Natural killer cell (primary cell): Measurements from ENCODE around the gene CHRM3. TPM values are rescaled to one million over a fixed set of nuclear protein-coding genes. Genes with fewer than 3 reads are reported as not detected.

ENCODE experiments used
- ATAC-seq, 3 donors: fragments of 150-1000 bp in 2 of 3; fragments of 200-7000 bp in 1 of 3; cut with Tn5 transposase; 1 replicate in 1 of 3; 2 replicates in 2 of 3; pipeline ENCODE4 v1.10.0; 2021; ENCODE audit warnings: mild to moderate bottlenecking in 2 of 3, moderate library complexity in 2 of 3
- DNase-seq, 2 donors: peaks; one replicate each; pipeline versions ENCODE4 v3.0.0 to v3.0.0-alpha.2; 2013 to 2021; ENCODE audit warnings: mixed read lengths in 1 of 2
- H3K27ac ChIP-seq: one replicate; pipeline ENCODE4 v1.5.1; 2013; ENCODE audit warnings: mild to moderate bottlenecking, low read length
- H3K27me3 ChIP-seq: one replicate; pipeline ENCODE4 v1.6.1; 2013; ENCODE audit warnings: low read length; ENCODE audit not compliant: control insufficient read depth, insufficient read depth
- H3K36me3 ChIP-seq: one replicate; pipeline ENCODE4 v1.6.1; 2013; ENCODE audit warnings: low read length; ENCODE audit not compliant: control insufficient read depth, insufficient read depth
- H3K4me1 ChIP-seq: one replicate; pipeline ENCODE4 v1.6.1; 2013; ENCODE audit warnings: low read length; ENCODE audit not compliant: control insufficient read depth, insufficient read depth
- H3K4me3 ChIP-seq: one replicate; pipeline ENCODE4 v1.5.1; 2013; ENCODE audit warnings: low read length
- H3K9me3 ChIP-seq: one replicate; pipeline ENCODE4 v1.6.1; 2013; ENCODE audit warnings: low read length; ENCODE audit not compliant: control insufficient read depth, insufficient read depth
- H3K27ac Mint-ChIP-seq, 2 donors: one replicate each; pipeline ENCODE4 v1.8.0; 2022; ENCODE audit warnings: mild to moderate bottlenecking in 2 of 2, mixed read lengths in 2 of 2, moderate library complexity in 1 of 2
- H3K27me3 Mint-ChIP-seq, 2 donors: one replicate each; pipeline ENCODE4 v1.8.0; 2022; ENCODE audit warnings: low read depth in 2 of 2, mixed read lengths in 2 of 2
- H3K36me3 Mint-ChIP-seq: one replicate; pipeline ENCODE4 v1.8.0; 2022; ENCODE audit warnings: mixed read lengths
- H3K4me1 Mint-ChIP-seq, 2 donors: one replicate each; pipeline ENCODE4 v1.8.0; 2022; ENCODE audit warnings: mixed read lengths in 2 of 2
- H3K4me3 Mint-ChIP-seq: one replicate; pipeline ENCODE4 v1.8.0; 2022; ENCODE audit warnings: mild to moderate bottlenecking, moderate library complexity, mixed read lengths
- H3K9me3 Mint-ChIP-seq, 2 donors: one replicate each; pipeline ENCODE4 v1.8.0; 2022; ENCODE audit warnings: mixed read lengths in 2 of 2
- WGBS: methylation state at CpG from one replicate; pipeline ENCODE4 v1.1.7; 2013; ENCODE audit warnings: missing lambda C conversion rate; ENCODE audit not compliant: insufficient coverage; 5-methylcytosine and 5-hydroxymethylcytosine counted together
- intact Hi-C: fragments of 100-400 bp; cut with micrococcal nuclease; formaldehyde crosslinking; loops from one replicate; pipeline ENCODE4 v1.14.2; 2022
- total RNA-seq, 4 donors: library from RNA; stranded (reverse); fragments of 120-200 nt in 1 of 4; gene quantifications; one replicate each; pipeline versions ENCODE4 v1.2.3 to v1.2.4, GENCODE V29; 2013 to 2022
- TF ChIP-seq, protein P1 (sequence below): fragments of 200-600 bp; IDR thresholded peaks from one replicate; pipeline ENCODE4 v1.8.0; 2022; ENCODE audit warnings: antibody characterized with exemption

The CHRM3 gene
- total RNA-seq, 3 donors from 2014 or later (not counting 1 experiment from before 2014, with no cell fraction given), result not detected

DNA sequence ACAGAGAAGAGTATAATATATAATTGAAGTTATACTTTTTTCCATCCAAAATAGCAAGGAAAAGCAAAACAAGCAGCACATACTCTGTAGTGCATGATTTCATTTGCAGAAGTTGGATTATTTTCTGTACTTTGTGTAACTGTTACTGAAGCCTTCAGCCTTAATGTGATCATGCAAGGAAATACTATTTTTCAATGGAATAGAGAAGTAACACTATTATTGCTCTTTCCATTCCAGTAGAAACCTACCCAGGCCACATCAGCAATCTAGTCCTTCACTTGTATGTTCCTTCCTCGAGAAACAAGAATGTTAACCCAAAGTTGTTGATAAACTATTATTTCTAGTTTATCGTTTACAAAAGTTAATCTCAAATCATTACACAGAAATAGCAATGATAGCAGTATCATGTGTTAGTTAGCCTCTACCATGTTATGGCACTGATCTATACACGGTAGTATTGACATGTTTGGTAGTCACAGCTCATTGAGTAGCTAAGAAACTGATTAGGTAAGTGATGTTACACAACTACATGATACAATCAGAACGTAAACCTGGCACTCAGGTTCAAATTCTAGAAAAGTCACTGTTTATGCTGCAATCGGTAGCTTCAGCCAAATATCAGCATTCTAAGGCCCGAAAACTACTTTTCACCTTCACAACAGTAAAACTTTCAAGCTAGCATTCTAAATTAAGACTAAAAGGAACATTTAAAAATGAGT is 37.6 kb upstream of the CHRM3 start:
- no peaks in the 10 kb centered on the region for H3K4me1 Mint-ChIP-seq
- H3K36me3 ChIP-seq, result no peaks in the 10 kb centered on the region
- H3K27me3 ChIP-seq, result no peaks in the 10 kb centered on the region
- H3K9me3 ChIP-seq, result no peaks in the 10 kb centered on the region
- no peaks in the 10 kb centered on the region for H3K27me3 Mint-ChIP-seq
- no peak overlapping the region for H3K27ac Mint-ChIP-seq
- no peaks in the 10 kb centered on the region for H3K9me3 Mint-ChIP-seq
- 84% methylated on average over 4 of the region's 6 CpGs for WGBS
- H3K36me3 Mint-ChIP-seq, result no peaks in the 10 kb centered on the region
- intact Hi-C loops, result no loop called here
- no peak for ATAC-seq
- H3K4me3 ChIP-seq, result no peak overlapping the region
- DNase-seq, result no peak
- no peak overlapping the region for H3K4me3 Mint-ChIP-seq
- H3K27ac ChIP-seq, result no peak overlapping the region
- no peaks in the 10 kb centered on the region for H3K4me1 ChIP-seq
- TF ChIP-seq, protein P1, sequence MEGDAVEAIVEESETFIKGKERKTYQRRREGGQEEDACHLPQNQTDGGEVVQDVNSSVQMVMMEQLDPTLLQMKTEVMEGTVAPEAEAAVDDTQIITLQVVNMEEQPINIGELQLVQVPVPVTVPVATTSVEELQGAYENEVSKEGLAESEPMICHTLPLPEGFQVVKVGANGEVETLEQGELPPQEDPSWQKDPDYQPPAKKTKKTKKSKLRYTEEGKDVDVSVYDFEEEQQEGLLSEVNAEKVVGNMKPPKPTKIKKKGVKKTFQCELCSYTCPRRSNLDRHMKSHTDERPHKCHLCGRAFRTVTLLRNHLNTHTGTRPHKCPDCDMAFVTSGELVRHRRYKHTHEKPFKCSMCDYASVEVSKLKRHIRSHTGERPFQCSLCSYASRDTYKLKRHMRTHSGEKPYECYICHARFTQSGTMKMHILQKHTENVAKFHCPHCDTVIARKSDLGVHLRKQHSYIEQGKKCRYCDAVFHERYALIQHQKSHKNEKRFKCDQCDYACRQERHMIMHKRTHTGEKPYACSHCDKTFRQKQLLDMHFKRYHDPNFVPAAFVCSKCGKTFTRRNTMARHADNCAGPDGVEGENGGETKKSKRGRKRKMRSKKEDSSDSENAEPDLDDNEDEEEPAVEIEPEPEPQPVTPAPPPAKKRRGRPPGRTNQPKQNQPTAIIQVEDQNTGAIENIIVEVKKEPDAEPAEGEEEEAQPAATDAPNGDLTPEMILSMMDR, result no peak

DNA sequence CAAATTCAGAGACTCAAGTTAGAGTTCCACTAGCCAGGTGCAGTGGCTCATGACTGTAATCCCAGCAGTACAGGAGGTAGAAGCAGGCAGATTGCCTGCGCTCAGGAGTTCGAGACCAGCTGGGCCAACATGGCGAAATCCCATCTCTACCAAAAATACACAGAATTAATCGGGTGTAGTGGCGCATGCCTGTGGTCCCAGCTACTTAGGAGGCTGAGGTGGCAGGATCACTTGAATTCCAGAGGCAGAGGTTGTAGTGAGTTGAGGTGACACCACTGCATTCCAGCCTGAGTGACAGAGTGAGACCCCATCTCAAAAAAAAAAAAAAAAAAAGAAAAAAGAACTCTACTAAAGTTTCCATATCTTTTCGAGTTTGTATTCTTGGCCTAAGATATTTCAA is 36.7 kb upstream of the CHRM3 start:
- TF ChIP-seq, protein P1, result no peak
- DNase-seq, result no peak
- no peaks in the 10 kb centered on the region for H3K4me1 Mint-ChIP-seq
- no peaks in the 10 kb centered on the region for H3K27me3 ChIP-seq
- no peak overlapping the region for H3K4me3 ChIP-seq
- no peaks in the 10 kb centered on the region for H3K27me3 Mint-ChIP-seq
- H3K4me1 ChIP-seq, result no peaks in the 10 kb centered on the region
- H3K27ac Mint-ChIP-seq, result no peak overlapping the region
- H3K9me3 ChIP-seq, result no peaks in the 10 kb centered on the region
- 97% methylated on average over 3 of the region's 6 CpGs for WGBS
- no peaks in the 10 kb centered on the region for H3K9me3 Mint-ChIP-seq
- H3K4me3 Mint-ChIP-seq, result no peak overlapping the region
- intact Hi-C loops, result no loop called here
- H3K36me3 ChIP-seq, result no peaks in the 10 kb centered on the region
- no peak overlapping the region for H3K27ac ChIP-seq
- ATAC-seq, result no peak
- H3K36me3 Mint-ChIP-seq, result no peaks in the 10 kb centered on the region

DNA sequence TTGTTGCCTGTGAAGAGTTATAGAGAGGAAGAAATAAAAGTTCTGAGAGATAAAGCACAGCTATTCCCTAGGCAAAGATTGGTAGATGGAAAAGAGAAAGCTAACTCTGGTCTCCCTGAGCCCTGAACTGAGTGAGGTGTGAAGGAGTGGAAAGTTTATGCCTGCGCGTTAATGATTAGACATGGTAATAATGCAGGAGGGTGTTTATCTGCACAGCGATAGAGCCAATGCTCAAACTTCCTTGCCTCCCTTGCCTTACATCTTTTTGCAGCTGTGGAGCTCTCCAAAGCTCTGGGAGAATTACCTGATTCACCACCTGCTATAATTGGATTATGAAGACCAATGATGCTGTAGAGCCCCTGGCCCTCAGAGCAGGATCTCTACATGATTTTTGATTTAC is 32.8 kb upstream of the CHRM3 start:
- H3K9me3 Mint-ChIP-seq, result no peaks in the 10 kb centered on the region
- H3K27ac Mint-ChIP-seq, result no peak overlapping the region
- H3K9me3 ChIP-seq, result no peaks in the 10 kb centered on the region
- TF ChIP-seq, protein P1, result no peak
- H3K36me3 Mint-ChIP-seq, result no peaks in the 10 kb centered on the region
- no peak overlapping the region for H3K4me3 ChIP-seq
- DNase-seq (no peak), ATAC-seq (no peak)
- H3K36me3 ChIP-seq, result no peaks in the 10 kb centered on the region
- no peaks in the 10 kb centered on the region for H3K27me3 ChIP-seq
- no peak overlapping the region for H3K27ac ChIP-seq
- no peaks in the 10 kb centered on the region for H3K27me3 Mint-ChIP-seq
- WGBS, result 100% methylated on average over 3 of the region's 3 CpGs
- intact Hi-C loops, result no loop called here
- no peak overlapping the region for H3K4me3 Mint-ChIP-seq
- H3K4me1 Mint-ChIP-seq, result no peaks in the 10 kb centered on the region
- H3K4me1 ChIP-seq, result no peaks in the 10 kb centered on the region

DNA sequence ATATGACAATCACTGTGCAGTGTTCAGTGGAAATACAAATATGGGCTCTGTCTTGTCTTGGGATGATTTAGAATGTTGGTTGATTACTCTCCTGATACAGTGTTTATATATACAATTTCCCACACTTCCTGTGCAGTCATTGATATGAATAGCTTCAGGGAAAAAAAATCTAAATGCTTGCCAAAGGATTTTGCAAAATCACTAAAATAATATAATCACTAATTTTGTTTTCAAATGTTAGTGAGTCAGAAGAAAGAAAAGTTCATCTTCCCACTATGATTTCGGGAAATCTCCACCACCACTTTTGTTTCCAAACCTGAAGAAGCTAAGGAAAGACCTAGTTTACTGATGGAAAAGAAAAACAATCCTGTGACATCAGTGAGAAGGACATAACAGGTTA is 32.1 kb upstream of the CHRM3 start:
- no peaks in the 10 kb centered on the region for H3K27me3 Mint-ChIP-seq
- no peaks in the 10 kb centered on the region for H3K4me1 ChIP-seq
- no peak overlapping the region for H3K4me3 Mint-ChIP-seq
- H3K36me3 Mint-ChIP-seq, result no peaks in the 10 kb centered on the region
- no peak overlapping the region for H3K27ac ChIP-seq
- no peaks in the 10 kb centered on the region for H3K4me1 Mint-ChIP-seq
- H3K9me3 Mint-ChIP-seq, result no peaks in the 10 kb centered on the region
- TF ChIP-seq, protein P1, result no peak
- H3K27ac Mint-ChIP-seq, result no peak overlapping the region
- no peak overlapping the region for H3K4me3 ChIP-seq
- intact Hi-C loops, result no loop called here
- ATAC-seq (no peak), DNase-seq (no peak)
- WGBS, result no CpG with 5 or more reads among the region's 1 CpG
- H3K9me3 ChIP-seq, result no peaks in the 10 kb centered on the region
- no peaks in the 10 kb centered on the region for H3K27me3 ChIP-seq
- H3K36me3 ChIP-seq, result no peaks in the 10 kb centered on the region
